Heart left ventricle (tissue), 16 donors: Measurements from ENCODE around the gene SOX6. TPM values are rescaled to one million over a fixed set of nuclear protein-coding genes. Genes with fewer than 3 reads are reported as not detected.

Experiments
- ATAC-seq, 4 donors: fragments of 200-7000 bp; cut with Tn5 transposase; one replicate each; pipeline ENCODE4 v1.9.1; 2020 to 2022; ENCODE audit warnings: moderate library complexity in 4 of 4, mild to moderate bottlenecking in 3 of 4, moderate number of reproducible peaks in 1 of 4
- DNase-seq, 5 donors: peaks; one replicate each; pipeline ENCODE4 v3.0.0-alpha.2; 2020
- H3K27ac ChIP-seq, 12 donors: fragments of 200-600 bp; sonication (generic) in 4 of 12; one replicate each; pipeline versions ENCODE4 v1.5.0 to v1.8.0; 2016 to 2022; ENCODE audit warnings: mild to moderate bottlenecking in 2 of 12
- H3K27me3 ChIP-seq, 9 donors: fragments of 200-600 bp; sonication (generic) in 2 of 9; one replicate each; pipeline versions ENCODE4 v1.5.1 to v1.8.0; 2016 to 2022; ENCODE audit warnings: mild to moderate bottlenecking in 3 of 9
- H3K36me3 ChIP-seq, 9 donors: fragments of 200-600 bp; sonication (generic) in 2 of 9; one replicate each; pipeline versions ENCODE4 v1.5.0 to v1.8.0; 2018 to 2022; ENCODE audit warnings: mild to moderate bottlenecking in 2 of 9
- H3K4me1 ChIP-seq, 12 donors: fragments of 200-600 bp; sonication (generic) in 4 of 12; one replicate each; pipeline versions ENCODE4 v1.5.0 to v1.8.0; 2016 to 2022; ENCODE audit warnings: mild to moderate bottlenecking in 3 of 12
- H3K4me3 ChIP-seq, 12 donors: fragments of 200-600 bp; sonication (generic) in 4 of 12; one replicate each; pipeline versions ENCODE4 v1.5.0 to v1.8.0; 2017 to 2022; ENCODE audit warnings: mild to moderate bottlenecking in 9 of 12, moderate library complexity in 4 of 12
- H3K9me3 ChIP-seq, 12 donors: fragments of 200-600 bp; sonication (generic) in 4 of 12; one replicate each; pipeline versions ENCODE4 v1.5.0 to v1.8.0; 2016 to 2022; ENCODE audit warnings: mild to moderate bottlenecking in 1 of 12
- POLR2A ChIP-seq, 2 donors: fragments of 450-650 bp; IDR thresholded peaks; one replicate each; pipeline ENCODE4 v1.6.1; 2017; ENCODE audit warnings: antibody characterized with exemption in 2 of 2, mild to moderate bottlenecking in 2 of 2, moderate library complexity in 2 of 2
- WGBS, 4 donors: extraction: QIAGEN DNeasy Blood & Tissue Kit in 2 of 4; methylation state at CpG; one replicate each; pipeline versions ENCODE4 v1.1.5 to v1.1.7; 2013 to 2018; 5-methylcytosine and 5-hydroxymethylcytosine counted together
- intact Hi-C, 10 donors: fragments of 100-400 bp; cut with DNase I; formaldehyde crosslinking; loops; one replicate each; pipeline versions ENCODE4 v1.11.1 to v1.14.2; 2022
- polyA plus RNA-seq, 2 donors: library from polyadenylated mRNA; stranded (reverse); fragments of 200-250 nt; gene quantifications; one replicate each; pipeline ENCODE4 v1.2.3, GENCODE V29; 2013
- total RNA-seq, 9 donors: library from RNA; depleted of rRNA in 2 of 9; stranded (reverse); fragments of >200 nt in 2 of 9; fragmentation: NEBNext Ultra II Directional in 3 of 9; extraction: Animal tissue kit (Norgen Biotek cat#: 25700) in 3 of 9; gene quantifications; one replicate each; pipeline versions ENCODE4 v1.1.0 to v1.2.4, GENCODE V29; 2016 to 2023
- TF ChIP-seq, protein P1 (sequence below), 12 donors: fragments of 200-600 bp; sonication (generic) in 4 of 12; IDR thresholded peaks; one replicate each; pipeline versions ENCODE4 v1.5.0 to v1.8.0; 2018 to 2022; ENCODE audit warnings: antibody characterized with exemption in 12 of 12, mild to moderate bottlenecking in 5 of 12
- donor health status: ischemic (EF 13 %, LVEDD 7.1; RV severe dilation, severe dysfunction).
- donor health status: healthy with polysubstance abuse.
- donor health status: DM: no; HTN: yes; CAD: no.
- donor health status: DM: no; HTN: no; CAD: no.
- donor health status: ischemic (EF 25% LVEDD 6.9; RV normal size, moderate dysfunction).
- donor health status: ischemic (EF 25% LVEDD 5.7; RV mildly dilated, moderate dysfunction).
- donor health status: healthy.
- donor health status: DM: yes; HTN: yes; CAD: no.
- donor health status: ischemic (EF 35%, LVEDD 5.7; RV mildly dilated, moderate dysfunction).
- donor health status: nonischemic (EF 11% LVEDD 7.7; RV severe dilation, severe dysfunction).
- donor health status: DM: yes; HTN: yes; CAD: no.
- donor health status: PGD.
- donor health status: ischemic (EF 29% LVEDD 5.4; RV normal size, mild dysfunction).
- donor health status: nonischemic (EF 23%, LVEDD 6.1; RV moderate dilation, normal function).

SOX6 gene
- total and polyA plus RNA-seq, 11 donors: 1.5 to 39.6 (median 15.6) TPM

DNA sequence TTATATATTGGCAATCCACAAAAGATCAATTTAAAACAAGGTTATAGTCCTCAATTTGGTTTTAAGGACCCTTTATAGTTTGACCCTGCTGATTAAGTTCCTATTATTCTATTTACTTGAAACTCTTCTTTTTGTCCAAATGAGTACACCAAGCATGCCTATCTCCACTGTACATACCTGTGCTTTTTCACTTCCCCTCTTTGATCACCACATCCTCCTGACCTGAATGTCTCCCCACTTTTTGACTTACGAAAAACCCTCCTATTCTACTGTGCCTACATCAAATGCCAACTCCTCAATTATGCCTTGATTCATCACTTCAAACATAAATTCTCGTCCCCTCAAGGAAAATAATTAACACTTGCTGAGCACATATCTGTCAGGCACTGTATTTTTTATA, 113.5 kb downstream of the SOX6 start:
- Histone ChIP-seq H3K4me1 (peaks cover 0 to 25% (median 10%) of the 10 kb centered on the region in 12 donors), H3K27ac (no peak overlapping the region), H3K27me3 (no peaks in the 10 kb centered on the region), H3K9me3 (peaks cover 0 to 12% (median 4%) of the 10 kb centered on the region in 12 donors), H3K36me3 (peaks cover 0 to 7% (median 0%) of the 10 kb centered on the region in 9 donors), H3K4me3 (no peak overlapping the region)
- 84 to 92% (median 88%) methylated on average over 2 of the region's 2 CpGs for WGBS, 4 donors
- DNase-seq (no peak), ATAC-seq (no peak)
- no peak for TF ChIP-seq POLR2A (IDR thresholded peaks at IDR 0.05)
- TF ChIP-seq, protein P1, sequence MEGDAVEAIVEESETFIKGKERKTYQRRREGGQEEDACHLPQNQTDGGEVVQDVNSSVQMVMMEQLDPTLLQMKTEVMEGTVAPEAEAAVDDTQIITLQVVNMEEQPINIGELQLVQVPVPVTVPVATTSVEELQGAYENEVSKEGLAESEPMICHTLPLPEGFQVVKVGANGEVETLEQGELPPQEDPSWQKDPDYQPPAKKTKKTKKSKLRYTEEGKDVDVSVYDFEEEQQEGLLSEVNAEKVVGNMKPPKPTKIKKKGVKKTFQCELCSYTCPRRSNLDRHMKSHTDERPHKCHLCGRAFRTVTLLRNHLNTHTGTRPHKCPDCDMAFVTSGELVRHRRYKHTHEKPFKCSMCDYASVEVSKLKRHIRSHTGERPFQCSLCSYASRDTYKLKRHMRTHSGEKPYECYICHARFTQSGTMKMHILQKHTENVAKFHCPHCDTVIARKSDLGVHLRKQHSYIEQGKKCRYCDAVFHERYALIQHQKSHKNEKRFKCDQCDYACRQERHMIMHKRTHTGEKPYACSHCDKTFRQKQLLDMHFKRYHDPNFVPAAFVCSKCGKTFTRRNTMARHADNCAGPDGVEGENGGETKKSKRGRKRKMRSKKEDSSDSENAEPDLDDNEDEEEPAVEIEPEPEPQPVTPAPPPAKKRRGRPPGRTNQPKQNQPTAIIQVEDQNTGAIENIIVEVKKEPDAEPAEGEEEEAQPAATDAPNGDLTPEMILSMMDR (IDR thresholded peaks at IDR 0.05): no peak
- intact Hi-C loops: no loop called here

DNA sequence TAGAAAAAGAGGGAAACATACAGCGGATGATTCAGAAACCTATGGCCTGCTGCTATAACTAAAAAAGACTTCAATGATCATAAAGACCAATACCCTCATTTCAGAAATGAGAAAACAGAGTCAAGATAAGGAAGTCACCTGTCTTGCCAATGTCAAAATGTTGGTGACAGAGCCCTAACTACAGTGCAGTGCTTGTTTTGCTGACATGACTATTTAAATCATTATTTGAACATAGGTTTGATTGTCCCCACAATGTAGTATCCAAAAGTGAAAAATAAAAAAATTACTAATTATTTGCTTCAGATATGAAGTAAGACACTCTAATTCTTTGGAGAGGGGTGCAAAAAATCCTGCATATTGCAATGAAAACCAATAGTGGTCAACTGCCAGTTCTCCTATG, 115.7 kb downstream of the SOX6 start:
- H3K27ac ChIP-seq: no peak overlapping the region
- ATAC-seq: no peak
- 91 to 100% (median 100%) methylated on average over 1 of the region's 1 CpG for WGBS, 4 donors

DNA sequence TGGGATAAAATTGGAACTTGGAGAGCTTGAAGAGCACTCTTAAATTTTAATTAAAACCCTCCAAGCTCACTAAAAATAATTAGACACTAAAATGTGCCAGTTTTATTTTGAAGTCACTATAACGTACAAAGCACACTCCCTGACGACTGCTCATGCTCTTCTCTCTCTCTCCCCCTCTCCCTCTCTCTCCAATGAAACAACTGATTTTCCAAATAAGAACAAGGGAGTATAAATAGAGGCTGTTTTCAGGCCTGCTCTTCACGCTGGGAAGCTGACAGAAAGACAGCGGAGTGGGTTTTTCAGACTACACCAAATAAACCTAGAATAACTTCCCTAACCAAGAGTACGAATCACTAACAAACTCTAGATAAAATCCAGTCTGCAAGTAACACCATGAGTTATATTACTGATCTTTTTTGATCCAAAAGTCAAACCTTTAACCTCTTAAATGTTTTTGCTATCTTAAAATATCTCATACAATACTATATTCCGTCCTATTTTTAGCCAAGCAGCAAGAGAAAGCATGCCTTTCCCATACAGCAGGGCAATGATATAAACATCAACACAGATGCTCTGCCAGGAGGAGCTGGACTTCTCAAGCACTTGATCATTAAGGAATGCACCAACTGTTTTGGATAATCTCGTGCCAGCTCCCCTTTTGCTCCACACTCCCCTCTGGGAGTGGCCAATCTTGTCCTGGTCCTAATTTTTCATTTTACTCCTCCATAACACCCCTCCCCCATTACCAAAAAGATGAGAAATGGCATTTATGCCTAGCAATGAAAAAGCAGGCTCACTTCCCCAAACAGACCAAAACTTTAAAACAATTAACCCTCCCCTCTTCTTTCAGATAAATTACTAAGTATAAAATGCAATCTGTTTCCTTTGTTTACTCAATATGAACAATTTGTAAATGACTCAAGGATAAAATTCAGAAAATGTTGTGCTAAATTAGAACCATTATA, 116.9 kb downstream of the SOX6 start:
- H3K27ac ChIP-seq: peak overlapping the region; percentile 35 to 83 (median 59)
- H3K36me3 ChIP-seq: no peaks in the 10 kb centered on the region
- DNase-seq: no peak
- H3K4me3 ChIP-seq: peak overlapping the region in 8 of 12 donors; percentile 5 to 22 (median 17)
- ATAC-seq: peak; percentile 71 to 88 (median 76)
- H3K4me1 ChIP-seq: peaks cover 0 to 51% (median 17%) of the 10 kb centered on the region in 12 donors
- WGBS, 4 donors: 27 to 33% (median 31%) methylated on average over 7 of the region's 7 CpGs
- intact Hi-C loops: loop anchor here in 1 of 10 donors (5.0 kb wide), 2 partner anchors 53 to 368 kb away; no protein-coding TSS in a partner anchor
- TF ChIP-seq POLR2A (IDR thresholded peaks at IDR 0.05): no peak
- TF ChIP-seq, protein P1 (IDR thresholded peaks at IDR 0.05): no peak
- H3K27me3 ChIP-seq: no peaks in the 10 kb centered on the region
- H3K9me3 ChIP-seq: no peaks in the 10 kb centered on the region

More for the DNA sequence above, 115.7 kb downstream of the SOX6 start:
- no peak overlapping the region for H3K4me3 ChIP-seq
- intact Hi-C loops: no loop called here
- no peak for DNase-seq
- peaks cover 0 to 5% (median 0%) of the 10 kb centered on the region in 9 donors for H3K36me3 ChIP-seq
- H3K9me3 ChIP-seq: peaks cover 0 to 7% (median under 1%) of the 10 kb centered on the region in 12 donors
- peaks cover 0 to 41% (median 17%) of the 10 kb centered on the region in 12 donors for H3K4me1 ChIP-seq
- TF ChIP-seq POLR2A (IDR thresholded peaks at IDR 0.05): no peak
- TF ChIP-seq, protein P1 (IDR thresholded peaks at IDR 0.05): no peak
- H3K27me3 ChIP-seq: no peaks in the 10 kb centered on the region

DNA sequence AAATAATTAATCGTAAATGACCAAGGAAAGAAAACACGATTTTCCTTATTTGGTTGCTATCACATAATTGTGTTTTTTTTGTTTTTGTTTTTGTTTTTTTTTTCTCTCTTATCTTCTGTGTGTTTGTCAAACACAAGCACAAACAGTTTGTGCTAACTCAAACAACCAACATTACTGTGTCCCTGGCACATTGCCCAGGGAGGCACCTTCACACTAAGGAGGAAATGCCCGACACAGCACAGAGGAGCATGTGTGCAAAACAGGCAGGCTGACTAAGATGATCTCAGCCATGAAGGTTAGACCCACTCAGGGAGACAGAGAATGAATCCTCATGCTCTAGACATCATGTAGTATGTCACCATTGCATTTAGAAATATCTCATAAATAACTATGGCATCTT, 130.1 kb downstream of the SOX6 start:
- DNase-seq: peak in 4 of 5 donors; percentile 46 to 79 (median 59)
- H3K4me3 ChIP-seq: no peak overlapping the region
- TF ChIP-seq, protein P1 (IDR thresholded peaks at IDR 0.05): no peak
- no peak for TF ChIP-seq POLR2A (IDR thresholded peaks at IDR 0.05)
- H3K9me3 ChIP-seq: no peaks in the 10 kb centered on the region
- 40 to 69% (median 64%) methylated on average over 3 of the region's 3 CpGs for WGBS, 4 donors
- ATAC-seq: peak; percentile 80 to 98 (median 85)
- intact Hi-C loops: loop anchor here in 1 of 10 donors (5.0 kb wide), 1 partner anchor 376 kb away; no protein-coding TSS in a partner anchor
- no peaks in the 10 kb centered on the region for H3K36me3 ChIP-seq
- H3K27ac ChIP-seq: peak overlapping the region in 1 of 12 donors; percentile 31
- H3K27me3 ChIP-seq: no peaks in the 10 kb centered on the region
- peaks cover 0 to 16% (median 2%) of the 10 kb centered on the region in 12 donors for H3K4me1 ChIP-seq
